Osteoblast (primary cell): ENCODE data around the gene RNFT2. TPM values are rescaled to one million over a fixed set of nuclear protein-coding genes. Genes with fewer than 3 reads are reported as not detected.

Experiments used
- DNase-seq: peaks from one replicate; pipeline ENCODE4 v3.0.0; 2011; ENCODE audit warnings: low spot score, mixed read lengths; ENCODE audit not compliant: insufficient read length; ENCODE audit errors: missing footprints
- H2AFZ ChIP-seq: 2 replicates; pipeline ENCODE4 v1.6.0; 2011; ENCODE audit warnings: mild to moderate bottlenecking, low read length
- H3K27ac ChIP-seq: 2 replicates; pipeline ENCODE4 v1.5.1; 2011; ENCODE audit warnings: mild to moderate bottlenecking, low read depth, low read length, moderate library complexity
- H3K27me3 ChIP-seq: 2 replicates; pipeline ENCODE4 v1.6.0; 2012; ENCODE audit warnings: mild to moderate bottlenecking, control low read depth, inconsistent platforms, low read length, moderate library complexity; ENCODE audit not compliant: insufficient read depth
- H3K36me3 ChIP-seq: 2 replicates; pipeline ENCODE4 v1.5.1; 2011; ENCODE audit warnings: mild to moderate bottlenecking, low read length, control low read depth, moderate library complexity; ENCODE audit not compliant: insufficient read depth
- H3K4me1 ChIP-seq: 2 replicates; pipeline ENCODE4 v1.5.1; 2011; ENCODE audit warnings: mild to moderate bottlenecking, low read length, control low read depth, moderate library complexity; ENCODE audit not compliant: insufficient read depth
- H3K4me2 ChIP-seq: 2 replicates; pipeline ENCODE4 v1.6.0; 2011; ENCODE audit warnings: mild to moderate bottlenecking, low read length; ENCODE audit not compliant: insufficient read depth
- H3K4me3 ChIP-seq: fragments of 200-600 bp; sonication (generic); 3 replicates; pipeline ENCODE4 v1.5.1; 2012; ENCODE audit warnings: mild to moderate bottlenecking, low read length, inconsistent platforms; ENCODE audit not compliant: insufficient read depth
- H3K79me2 ChIP-seq: 2 replicates; pipeline ENCODE4 v1.6.0; 2012; ENCODE audit warnings: mild to moderate bottlenecking, low read length, control low read depth, inconsistent platforms; ENCODE audit not compliant: insufficient read depth
- H3K9me3 ChIP-seq: 2 replicates; pipeline ENCODE4 v1.5.1; 2011; ENCODE audit warnings: low read depth, low read length, control low read depth
- H4K20me1 ChIP-seq: 2 replicates; pipeline ENCODE4 v1.6.0; 2012; ENCODE audit warnings: mild to moderate bottlenecking, low read length, control low read depth; ENCODE audit not compliant: insufficient read depth
- CTCF ChIP-seq: IDR thresholded peaks from 2 replicates; pipeline ENCODE4 v1.5.1; 2011; ENCODE audit warnings: mild to moderate bottlenecking, low read depth, low read length, moderate library complexity; ENCODE audit errors: extremely low read depth
- total RNA-seq: library from RNA; depleted of rRNA; stranded (reverse); fragments of >200 nt; gene quantifications from 2 replicates; pipeline ENCODE4 v1.2.3, GENCODE V29; 2012

The RNFT2 gene
- total RNA-seq, 1 donor, result 3.3 TPM

- no peak overlapping the region for H2AFZ ChIP-seq
- H4K20me1 ChIP-seq, result no peaks in the 10 kb centered on the region
- no peak overlapping the region for H3K27ac ChIP-seq
- no peak for DNase-seq
- H3K79me2 ChIP-seq, result no peaks in the 10 kb centered on the region
- H3K4me2 ChIP-seq, result no peak overlapping the region
- H3K4me1 ChIP-seq, result no peaks in the 10 kb centered on the region
- no peak for TF ChIP-seq CTCF
- H3K36me3 ChIP-seq, result no peaks in the 10 kb centered on the region
- no peak overlapping the region for H3K4me3 ChIP-seq
- H3K9me3 ChIP-seq, result no peaks in the 10 kb centered on the region
- H3K27me3 ChIP-seq, result peaks cover 38% of the 10 kb centered on the region
Measured at GRCh38 chr12:116874324-116874995, 136.3 kb downstream of the RNFT2 start.

- H3K4me2 ChIP-seq, result no peak overlapping the region
- no peak for TF ChIP-seq CTCF
- no peak for DNase-seq
- no peaks in the 10 kb centered on the region for H4K20me1 ChIP-seq
- H2AFZ ChIP-seq, result no peak overlapping the region
- no peak overlapping the region for H3K4me3 ChIP-seq
- no peaks in the 10 kb centered on the region for H3K4me1 ChIP-seq
- H3K9me3 ChIP-seq, result no peaks in the 10 kb centered on the region
- H3K36me3 ChIP-seq, result no peaks in the 10 kb centered on the region
- H3K79me2 ChIP-seq, result no peaks in the 10 kb centered on the region
- peaks cover 53% of the 10 kb centered on the region for H3K27me3 ChIP-seq
- H3K27ac ChIP-seq, result no peak overlapping the region
Measured at GRCh38 chr12:116876151-116876869, 138.2 kb downstream of the RNFT2 start.

- H3K27ac ChIP-seq, result no peak overlapping the region
- peak overlapping the region; percentile 33 for H3K4me3 ChIP-seq
- H3K27me3 ChIP-seq, result peaks cover 73% of the 10 kb centered on the region
- no peak overlapping the region for H2AFZ ChIP-seq
- no peaks in the 10 kb centered on the region for H3K4me1 ChIP-seq
- no peak for TF ChIP-seq CTCF
- no peaks in the 10 kb centered on the region for H3K79me2 ChIP-seq
- H3K4me2 ChIP-seq, result peak overlapping the region; percentile 32
- DNase-seq, result peak; percentile 95
- no peaks in the 10 kb centered on the region for H3K9me3 ChIP-seq
- H3K36me3 ChIP-seq, result no peaks in the 10 kb centered on the region
- no peaks in the 10 kb centered on the region for H4K20me1 ChIP-seq
Measured at GRCh38 chr12:116878567-116879508, 140.7 kb downstream of the RNFT2 start.
